DMS53 (cell line): Measurements from ENCODE around the gene KIF15.

Experiments used
- DNase-seq: peaks from one replicate; lab custom pipeline; 2025; lab: John Stamatoyannopoulos, UW

The KIF15 gene

GRCh38 chr3:44883213-44883955, 121.8 kb downstream of the KIF15 start:
- no peak for DNase-seq

GRCh38 chr3:44883999-44884431, 122.4 kb downstream of the KIF15 start:
- DNase-seq, result no peak

- no peak for DNase-seq
Measured at GRCh38 chr3:44885618-44886017, 124.0 kb downstream of the KIF15 start.

GRCh38 chr3:44886561-44886960, 125.0 kb downstream of the KIF15 start:
- DNase-seq, result peak; percentile 49

- no peak for DNase-seq
Measured at GRCh38 chr3:44887101-44887500, 125.5 kb downstream of the KIF15 start.

- DNase-seq, result no peak
Measured at GRCh38 chr3:44890258-44890657, 128.7 kb downstream of the KIF15 start.

- DNase-seq, result no peak
Measured at GRCh38 chr3:44890852-44891251, 129.3 kb downstream of the KIF15 start.

- no peak for DNase-seq
Measured at GRCh38 chr3:44892689-44893088, 131.1 kb downstream of the KIF15 start.

- no peak for DNase-seq
Measured at GRCh38 chr3:44893097-44893496, 131.5 kb downstream of the KIF15 start.

- no peak for DNase-seq
Measured at GRCh38 chr3:44894485-44894884, 132.9 kb downstream of the KIF15 start.

- DNase-seq, result no peak
Measured at GRCh38 chr3:44896440-44896839, 134.8 kb downstream of the KIF15 start.

- DNase-seq, result no peak
Measured at GRCh38 chr3:44899683-44900367, 138.2 kb downstream of the KIF15 start.

- no peak for DNase-seq
Measured at GRCh38 chr3:44902628-44903027, 141.0 kb downstream of the KIF15 start.
